ENCODE data around the gene KAT8.

KAT8 gene

DNA sequence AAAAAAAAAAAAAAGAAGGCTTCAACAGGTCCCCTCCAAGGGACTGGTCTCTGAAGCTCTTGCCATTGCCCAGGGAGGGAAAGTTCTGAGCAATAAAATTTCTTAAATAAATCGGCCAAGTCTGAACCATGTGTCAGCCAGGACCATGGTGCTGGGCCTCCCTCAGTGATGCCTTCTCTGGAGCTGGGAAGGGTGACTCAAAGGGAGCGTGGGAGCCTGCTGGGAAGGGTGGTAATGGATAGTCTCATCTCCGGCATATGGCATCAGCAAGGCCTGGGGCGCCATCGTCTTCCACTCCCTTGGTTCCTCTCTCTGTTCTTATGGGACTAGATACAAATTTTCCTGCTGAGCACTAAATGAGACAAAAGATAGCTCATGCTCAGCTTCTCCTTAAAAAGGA, 25.1 kb upstream of the KAT8 start:
- Histone ChIP-seq H3K4me3 (ENCODE audit: low read depth in 1 of 2, low read length in 2 of 2) (no peak overlapping the region), H3K36me3 (ENCODE audit: insufficient read depth, low read length) (peaks cover 40% of the 10 kb centered on the region)

DNA sequence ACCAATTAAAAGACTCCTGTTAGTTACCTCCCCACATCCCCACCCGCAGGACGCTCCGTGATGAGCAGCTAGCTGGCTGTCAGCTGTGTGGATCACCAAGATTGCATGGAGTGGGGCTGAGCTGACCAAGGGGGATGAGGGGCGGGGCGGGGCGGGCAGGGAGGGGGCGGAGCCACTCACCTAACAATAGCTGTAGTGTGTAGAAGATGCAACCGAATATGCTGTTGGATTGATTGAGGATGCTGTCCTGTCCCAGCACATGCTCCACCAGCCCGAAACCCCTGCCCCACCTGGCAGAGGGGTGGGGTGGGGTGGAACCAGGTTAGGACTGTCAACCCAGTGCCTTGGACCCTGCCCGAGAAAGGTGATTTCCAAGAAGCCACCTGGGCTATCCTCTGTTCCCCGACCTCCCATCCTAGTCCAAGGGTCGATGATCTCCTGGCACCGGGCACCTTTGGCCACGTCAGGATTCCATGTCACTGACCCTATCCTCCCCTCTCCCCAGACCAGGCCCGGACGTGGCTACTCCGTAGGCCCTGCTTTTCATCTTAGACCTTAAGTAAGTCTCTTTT, 24.2 kb upstream of the KAT8 start:
- H3K27ac ChIP-seq (ENCODE audit: low read length): no peak overlapping the region
- ATAC-seq (ENCODE audit: insufficient read depth, low read depth) (no peak), DNase-seq (no peak)
- H3K9ac ChIP-seq (ENCODE audit: low read depth, low read length): peak overlapping the region; percentile 68
- H3K4me3 ChIP-seq (ENCODE audit: low read depth in 1 of 2, low read length in 2 of 2): peak overlapping the region in 1 of 2 experiments; percentile 85; a peak in 2 of 4 replicates
- no peaks in the 10 kb centered on the region for H3K9me3 ChIP-seq (ENCODE audit: insufficient read depth, low read length, severe bottlenecking)
- no peak for TF ChIP-seq EZH2 (IDR thresholded peaks at IDR 0.05; ENCODE audit: borderline replicate concordance, low read depth, low read length, severe bottlenecking)
- H3K79me2 ChIP-seq (ENCODE audit: insufficient read depth, low read length): peaks cover 37% of the 10 kb centered on the region
- peaks cover 35% of the 10 kb centered on the region for H3K36me3 ChIP-seq (ENCODE audit: insufficient read depth, low read length)
- H3K27me3 ChIP-seq (ENCODE audit: insufficient read depth, low read length, poor library complexity): no peaks in the 10 kb centered on the region
- no peak overlapping the region for H2AFZ ChIP-seq (ENCODE audit: low read depth, low read length)
- peak overlapping the region; percentile 78 for H3K4me2 ChIP-seq (ENCODE audit: insufficient read depth, low read length)
- 0 out of 2 replicates have a peak, but pooled peaks cover 11% of the 10 kb centered on the region for H4K20me1 ChIP-seq (ENCODE audit: insufficient read depth, low read length)
- peaks cover 28% of the 10 kb centered on the region for H3K4me1 ChIP-seq (ENCODE audit: insufficient read depth, low read length)

More for the DNA sequence above, 25.1 kb upstream of the KAT8 start:
- Histone ChIP-seq H2AFZ (ENCODE audit: low read depth, low read length) (no peak overlapping the region), H3K27ac (ENCODE audit: low read length) (no peak overlapping the region), H3K9ac (ENCODE audit: low read depth, low read length) (no peak overlapping the region), H3K79me2 (ENCODE audit: insufficient read depth, low read length) (peaks cover 37% of the 10 kb centered on the region), H4K20me1 (ENCODE audit: insufficient read depth, low read length) (0 out of 2 replicates have a peak, but pooled peaks cover 13% of the 10 kb centered on the region), H3K9me3 (ENCODE audit: insufficient read depth, low read length, severe bottlenecking) (no peaks in the 10 kb centered on the region), H3K27me3 (ENCODE audit: insufficient read depth, low read length, poor library complexity) (no peaks in the 10 kb centered on the region), H3K4me2 (ENCODE audit: insufficient read depth, low read length) (peak overlapping the region; percentile 78; the same call in 1 of the 2 replicates), H3K4me1 (ENCODE audit: insufficient read depth, low read length) (peaks cover 28% of the 10 kb centered on the region)
- DNase-seq: no peak
- TF ChIP-seq, protein P1, sequence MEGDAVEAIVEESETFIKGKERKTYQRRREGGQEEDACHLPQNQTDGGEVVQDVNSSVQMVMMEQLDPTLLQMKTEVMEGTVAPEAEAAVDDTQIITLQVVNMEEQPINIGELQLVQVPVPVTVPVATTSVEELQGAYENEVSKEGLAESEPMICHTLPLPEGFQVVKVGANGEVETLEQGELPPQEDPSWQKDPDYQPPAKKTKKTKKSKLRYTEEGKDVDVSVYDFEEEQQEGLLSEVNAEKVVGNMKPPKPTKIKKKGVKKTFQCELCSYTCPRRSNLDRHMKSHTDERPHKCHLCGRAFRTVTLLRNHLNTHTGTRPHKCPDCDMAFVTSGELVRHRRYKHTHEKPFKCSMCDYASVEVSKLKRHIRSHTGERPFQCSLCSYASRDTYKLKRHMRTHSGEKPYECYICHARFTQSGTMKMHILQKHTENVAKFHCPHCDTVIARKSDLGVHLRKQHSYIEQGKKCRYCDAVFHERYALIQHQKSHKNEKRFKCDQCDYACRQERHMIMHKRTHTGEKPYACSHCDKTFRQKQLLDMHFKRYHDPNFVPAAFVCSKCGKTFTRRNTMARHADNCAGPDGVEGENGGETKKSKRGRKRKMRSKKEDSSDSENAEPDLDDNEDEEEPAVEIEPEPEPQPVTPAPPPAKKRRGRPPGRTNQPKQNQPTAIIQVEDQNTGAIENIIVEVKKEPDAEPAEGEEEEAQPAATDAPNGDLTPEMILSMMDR (IDR thresholded peaks at IDR 0.05; ENCODE audit: borderline replicate concordance, extremely low read depth, low read length, poor library complexity, severe bottlenecking): no peak
- no peak for TF ChIP-seq EZH2 (IDR thresholded peaks at IDR 0.05; ENCODE audit: borderline replicate concordance, low read depth, low read length, severe bottlenecking)
- ATAC-seq (ENCODE audit: insufficient read depth, low read depth): no peak

DNA sequence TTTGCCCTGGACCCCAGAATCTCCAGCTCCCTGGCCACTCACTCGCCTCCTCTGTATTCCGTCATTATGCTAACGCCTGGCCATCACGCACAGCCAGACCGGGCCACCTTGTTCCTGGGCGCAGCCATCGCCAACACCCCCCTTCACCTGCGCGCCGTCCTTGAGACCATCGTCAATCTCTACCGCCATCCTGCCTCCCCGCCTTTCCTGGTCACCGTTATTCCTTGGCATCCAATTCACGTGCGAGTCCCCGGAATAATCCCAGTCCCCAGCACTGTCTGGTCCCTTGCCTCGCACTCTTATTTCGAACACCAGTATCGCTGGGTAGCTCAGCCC, 23.4 kb upstream of the KAT8 start:
- ATAC-seq (ENCODE audit: insufficient read depth, low read depth) (no peak), DNase-seq (no peak)
- TF ChIP-seq, protein P1 (IDR thresholded peaks at IDR 0.05; ENCODE audit: borderline replicate concordance, extremely low read depth, low read length, poor library complexity, severe bottlenecking): no peak
- no peak for TF ChIP-seq EZH2 (IDR thresholded peaks at IDR 0.05; ENCODE audit: borderline replicate concordance, low read depth, low read length, severe bottlenecking)
- no peaks in the 10 kb centered on the region for H3K27me3 ChIP-seq (ENCODE audit: insufficient read depth, low read length, poor library complexity)
- no peaks in the 10 kb centered on the region for H3K9me3 ChIP-seq (ENCODE audit: insufficient read depth, low read length, severe bottlenecking)
- 0 out of 2 replicates have a peak, but pooled peaks cover 3% of the 10 kb centered on the region for H4K20me1 ChIP-seq (ENCODE audit: insufficient read depth, low read length)
- peak overlapping the region; percentile 78 for H3K4me2 ChIP-seq (ENCODE audit: insufficient read depth, low read length)
- peak overlapping the region; percentile 68 for H3K27ac ChIP-seq (ENCODE audit: low read length)
- peaks cover 28% of the 10 kb centered on the region for H3K4me1 ChIP-seq (ENCODE audit: insufficient read depth, low read length)
- peak overlapping the region; percentile 78 for H2AFZ ChIP-seq (ENCODE audit: low read depth, low read length)
- peaks cover 37% of the 10 kb centered on the region for H3K79me2 ChIP-seq (ENCODE audit: insufficient read depth, low read length)
- H3K9ac ChIP-seq (ENCODE audit: low read depth, low read length): peak overlapping the region; percentile 68
- peaks cover 27% of the 10 kb centered on the region for H3K36me3 ChIP-seq (ENCODE audit: insufficient read depth, low read length)
- peak overlapping the region; percentile 39 to 85; a peak in 3 of 4 replicates for H3K4me3 ChIP-seq (ENCODE audit: low read depth in 1 of 2, low read length in 2 of 2)

DNA sequence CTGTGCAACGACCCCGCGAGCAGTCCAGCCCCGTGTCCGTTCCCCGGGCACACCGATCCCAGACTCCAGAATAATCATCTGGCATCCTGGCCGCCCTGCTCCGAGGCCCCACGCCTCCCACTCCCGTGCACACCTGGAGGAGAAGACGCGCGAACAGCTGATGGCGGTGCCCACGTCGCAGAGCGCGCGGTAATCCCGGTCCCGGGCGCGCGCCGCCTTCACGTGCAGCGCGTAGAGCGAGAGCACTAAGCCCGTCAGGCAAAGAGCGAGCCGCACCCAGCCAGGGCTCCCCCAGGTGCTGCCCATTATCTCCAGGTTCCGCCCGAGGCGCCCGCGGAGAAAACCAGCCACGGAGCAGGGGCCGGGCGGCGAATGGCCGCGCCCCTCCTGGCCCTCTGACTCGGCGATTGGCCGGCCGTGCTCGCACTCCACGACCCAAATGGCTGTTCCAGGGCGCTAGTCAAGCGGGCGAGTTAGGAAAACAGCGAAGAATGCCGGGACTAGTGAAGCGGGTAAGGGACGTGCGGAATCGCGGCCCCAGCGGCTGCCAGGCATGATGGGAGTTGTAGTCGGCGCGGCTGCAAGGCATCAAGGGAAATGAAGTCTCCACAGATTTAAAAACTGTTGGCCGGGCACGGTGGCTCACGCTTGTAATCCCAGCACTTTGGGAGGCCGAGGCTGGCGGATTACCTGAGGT, 22.9 kb upstream of the KAT8 start, which contains the start of gene VKORC1:
Gene VKORC1 (minus strand): TSS at position 374 of the 697 bp plus-strand sequence. CDS start 68 bp downstream, at position 306.
- H3K9ac ChIP-seq (ENCODE audit: low read depth, low read length): peak within 1 kb of the TSS; percentile 68
- peak within 1 kb of the TSS; percentile 78 for H2AFZ ChIP-seq (ENCODE audit: low read depth, low read length)
- H3K9me3 ChIP-seq (ENCODE audit: insufficient read depth, low read length, severe bottlenecking): no peaks in the 10 kb centered on the region
- H3K4me1 ChIP-seq (ENCODE audit: insufficient read depth, low read length): peaks cover 28% of the 10 kb centered on the region
- TF ChIP-seq, protein P1 (IDR thresholded peaks at IDR 0.05; ENCODE audit: borderline replicate concordance, extremely low read depth, low read length, poor library complexity, severe bottlenecking): no peak
- TF ChIP-seq EZH2 (IDR thresholded peaks at IDR 0.05; ENCODE audit: borderline replicate concordance, low read depth, low read length, severe bottlenecking): no peak
- H3K27me3 ChIP-seq (ENCODE audit: insufficient read depth, low read length, poor library complexity): no peaks in the 10 kb centered on the region
- H3K4me3 ChIP-seq (ENCODE audit: low read depth in 1 of 2, low read length in 2 of 2): peak within 1 kb of the TSS; percentile 39 to 85
- H4K20me1 ChIP-seq (ENCODE audit: insufficient read depth, low read length): no peaks in the 10 kb centered on the region
- H3K27ac ChIP-seq (ENCODE audit: low read length): peak within 1 kb of the TSS; percentile 68
- H3K4me2 ChIP-seq (ENCODE audit: insufficient read depth, low read length): peak within 1 kb of the TSS; percentile 78
- H3K79me2 ChIP-seq (ENCODE audit: insufficient read depth, low read length): peaks cover 37% of the 10 kb centered on the region
- ATAC-seq (ENCODE audit: insufficient read depth, low read depth): peak; percentile 94
- H3K36me3 ChIP-seq (ENCODE audit: insufficient read depth, low read length): peaks cover 25% of the 10 kb centered on the region
- peak; percentile 92 for DNase-seq
